HepG2 (cell line): ENCODE data around the gene DALRD3. TPM values are rescaled to one million over a fixed set of nuclear protein-coding genes. Genes with fewer than 3 reads are reported as not detected.

Experiments
- ARID2 ChIP-seq: sonication (generic); formaldehyde crosslinking; IDR thresholded peaks from 2 replicates; pipeline ENCODE4 v1.8.1; 2022; ENCODE audit warnings: mild to moderate bottlenecking, missing genetic modification reagents, borderline replicate concordance
- CCDC6 ChIP-seq: sonication (generic); formaldehyde crosslinking; IDR thresholded peaks from 2 replicates; pipeline ENCODE4 v1.8.1; 2022; ENCODE audit warnings: mild to moderate bottlenecking, missing genetic modification reagents, moderate library complexity
- CHCHD3 ChIP-seq: sonication (generic); formaldehyde crosslinking; IDR thresholded peaks from 2 replicates; pipeline ENCODE4 v1.8.0; 2022; ENCODE audit warnings: mild to moderate bottlenecking, missing genetic modification reagents, moderate library complexity
- FOXA3 ChIP-seq: IDR thresholded peaks from 2 replicates; pipeline ENCODE4 v1.6.1; 2016; ENCODE audit warnings: missing genetic modification reagents, missing compliant biosample characterization
- JARID2 ChIP-seq: sonication (generic); formaldehyde crosslinking; IDR thresholded peaks from 2 replicates; pipeline ENCODE4 v1.8.1; 2023; ENCODE audit warnings: missing genetic modification reagents, inconsistent platforms; ENCODE audit not compliant: insufficient replicate concordance
- KDM5A ChIP-seq: fragments of 200-600 bp; sonication (generic); IDR thresholded peaks from 2 replicates; pipeline ENCODE4 v1.7.0; 2018; ENCODE audit warnings: antibody characterized with exemption, mild to moderate bottlenecking, low read length, borderline replicate concordance
- NFKB2 ChIP-seq: sonication (generic); formaldehyde crosslinking; IDR thresholded peaks from 2 replicates; pipeline ENCODE4 v1.4.0; 2020; ENCODE audit warnings: missing genetic modification reagents, borderline replicate concordance
- SNAPC2 ChIP-seq: sonication (generic); formaldehyde crosslinking; IDR thresholded peaks from 2 replicates; pipeline ENCODE4 v1.8.1; 2022; ENCODE audit warnings: mild to moderate bottlenecking, missing genetic modification reagents
- ZBTB20 ChIP-seq: sonication (generic); formaldehyde crosslinking; IDR thresholded peaks from 2 replicates; pipeline ENCODE4 v1.8.1; 2023; ENCODE audit warnings: missing genetic modification reagents, low read depth, mild to moderate bottlenecking, borderline replicate concordance
- ZMAT5 ChIP-seq: sonication (generic); formaldehyde crosslinking; IDR thresholded peaks from 2 replicates; pipeline ENCODE4 v1.5.0; 2020; ENCODE audit warnings: mild to moderate bottlenecking, low read depth, missing genetic modification reagents, borderline replicate concordance
- ZNF30 ChIP-seq: sonication (generic); formaldehyde crosslinking; IDR thresholded peaks from 2 replicates; pipeline ENCODE4 v1.5.0; 2020; ENCODE audit warnings: mild to moderate bottlenecking, missing genetic modification reagents
- ZNF564 ChIP-seq: sonication (generic); formaldehyde crosslinking; IDR thresholded peaks from 2 replicates; pipeline ENCODE4 v1.8.1; 2023; ENCODE audit warnings: mild to moderate bottlenecking, missing genetic modification reagents
- polyA plus RNA-seq, 8 experiments: library from polyadenylated mRNA; depleted of rRNA in 3 of 8; stranded (reverse) in 7 of 8; unstranded in 1 of 8; fragments of >200 nt; fragmentation: Illumina TruSeq in 4 of 8; extraction: Trizol in 4 of 8; gene quantifications; 2 replicates each; pipeline versions ENCODE4 v1.2.1 to v1.2.3, GENCODE V29; 2011 to 2016; ENCODE audit warnings: low read depth in 4 of 8, missing spikeins in 1 of 8, mixed read lengths in 1 of 8; ENCODE audit not compliant: insufficient read depth in 1 of 8
- total RNA-seq, 5 experiments: library from RNA; depleted of rRNA; stranded (reverse); fragments of >200 nt; fragmentation: Illumina TruSeq; extraction: Trizol; gene quantifications; 2 replicates each; pipeline ENCODE4 v1.2.3, GENCODE V29; 2016; ENCODE audit warnings: low read depth in 1 of 5
- TF ChIP-seq, protein P1 (sequence below): sonication (generic); formaldehyde crosslinking; IDR thresholded peaks from 2 replicates; pipeline ENCODE4 v1.4.0; 2020; ENCODE audit warnings: missing genetic modification reagents
- TF ChIP-seq, protein P2 (sequence below): sonication (generic); formaldehyde crosslinking; IDR thresholded peaks from 2 replicates; pipeline ENCODE4 v1.4.0; 2020; ENCODE audit warnings: missing genetic modification reagents, borderline replicate concordance
- TF ChIP-seq, protein P3 (sequence below), 2 experiments: sonication (generic) in 1 of 2; formaldehyde crosslinking in 1 of 2; IDR thresholded peaks; 2 replicates each; pipeline versions ENCODE4 v1.6.1 to v1.9.0; 2014 to 2022; ENCODE audit warnings: antibody characterized with exemption in 1 of 2, borderline replicate concordance in 1 of 2, inconsistent platforms in 1 of 2, low read depth in 1 of 2, missing genetic modification reagents in 1 of 2

Gene DALRD3
- total and polyA plus RNA-seq, 2 of the 13 experiments (the other 11 are each of a cell fraction or from before 2014, with no cell fraction given): 19.9 to 36.5 TPM

- TF ChIP-seq SNAPC2 (CRISPR knock-in tag) (no peak), ZMAT5 (CRISPR knock-in tag) (no peak), JARID2 (CRISPR knock-in tag) (no peak), KDM5A (peak; percentile 65), ZNF30 (CRISPR knock-in tag) (peak; percentile 82; the same call in 1 of the 2 replicates), CHCHD3 (CRISPR knock-in tag) (no peak), ZNF564 (CRISPR knock-in tag) (peak; percentile 78; the same call in 1 of the 2 replicates), CCDC6 (CRISPR knock-in tag) (peak; percentile 63; the same call in 1 of the 2 replicates), ARID2 (0 out of 2 replicates have a peak, but pooled peaks have one; percentile 31), ZBTB20 (CRISPR knock-in tag) (no peak), FOXA3 (CRISPR knock-in tag) (no peak), NFKB2 (peak; percentile 82; the same call in 1 of the 2 replicates)
- TF ChIP-seq, protein P1, sequence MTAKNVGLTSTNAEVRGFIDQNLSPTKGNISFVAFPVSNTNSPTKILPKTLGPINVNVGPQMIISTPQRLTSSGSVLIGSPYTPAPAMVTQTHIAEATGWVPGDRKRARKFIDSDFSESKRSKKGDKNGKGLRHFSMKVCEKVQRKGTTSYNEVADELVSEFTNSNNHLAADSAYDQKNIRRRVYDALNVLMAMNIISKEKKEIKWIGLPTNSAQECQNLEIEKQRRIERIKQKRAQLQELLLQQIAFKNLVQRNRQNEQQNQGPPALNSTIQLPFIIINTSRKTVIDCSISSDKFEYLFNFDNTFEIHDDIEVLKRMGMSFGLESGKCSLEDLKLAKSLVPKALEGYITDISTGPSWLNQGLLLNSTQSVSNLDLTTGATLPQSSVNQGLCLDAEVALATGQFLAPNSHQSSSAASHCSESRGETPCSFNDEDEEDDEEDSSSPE (CRISPR knock-in tag): peak; percentile 36; the same call in 1 of the 2 replicates
- TF ChIP-seq, protein P2, sequence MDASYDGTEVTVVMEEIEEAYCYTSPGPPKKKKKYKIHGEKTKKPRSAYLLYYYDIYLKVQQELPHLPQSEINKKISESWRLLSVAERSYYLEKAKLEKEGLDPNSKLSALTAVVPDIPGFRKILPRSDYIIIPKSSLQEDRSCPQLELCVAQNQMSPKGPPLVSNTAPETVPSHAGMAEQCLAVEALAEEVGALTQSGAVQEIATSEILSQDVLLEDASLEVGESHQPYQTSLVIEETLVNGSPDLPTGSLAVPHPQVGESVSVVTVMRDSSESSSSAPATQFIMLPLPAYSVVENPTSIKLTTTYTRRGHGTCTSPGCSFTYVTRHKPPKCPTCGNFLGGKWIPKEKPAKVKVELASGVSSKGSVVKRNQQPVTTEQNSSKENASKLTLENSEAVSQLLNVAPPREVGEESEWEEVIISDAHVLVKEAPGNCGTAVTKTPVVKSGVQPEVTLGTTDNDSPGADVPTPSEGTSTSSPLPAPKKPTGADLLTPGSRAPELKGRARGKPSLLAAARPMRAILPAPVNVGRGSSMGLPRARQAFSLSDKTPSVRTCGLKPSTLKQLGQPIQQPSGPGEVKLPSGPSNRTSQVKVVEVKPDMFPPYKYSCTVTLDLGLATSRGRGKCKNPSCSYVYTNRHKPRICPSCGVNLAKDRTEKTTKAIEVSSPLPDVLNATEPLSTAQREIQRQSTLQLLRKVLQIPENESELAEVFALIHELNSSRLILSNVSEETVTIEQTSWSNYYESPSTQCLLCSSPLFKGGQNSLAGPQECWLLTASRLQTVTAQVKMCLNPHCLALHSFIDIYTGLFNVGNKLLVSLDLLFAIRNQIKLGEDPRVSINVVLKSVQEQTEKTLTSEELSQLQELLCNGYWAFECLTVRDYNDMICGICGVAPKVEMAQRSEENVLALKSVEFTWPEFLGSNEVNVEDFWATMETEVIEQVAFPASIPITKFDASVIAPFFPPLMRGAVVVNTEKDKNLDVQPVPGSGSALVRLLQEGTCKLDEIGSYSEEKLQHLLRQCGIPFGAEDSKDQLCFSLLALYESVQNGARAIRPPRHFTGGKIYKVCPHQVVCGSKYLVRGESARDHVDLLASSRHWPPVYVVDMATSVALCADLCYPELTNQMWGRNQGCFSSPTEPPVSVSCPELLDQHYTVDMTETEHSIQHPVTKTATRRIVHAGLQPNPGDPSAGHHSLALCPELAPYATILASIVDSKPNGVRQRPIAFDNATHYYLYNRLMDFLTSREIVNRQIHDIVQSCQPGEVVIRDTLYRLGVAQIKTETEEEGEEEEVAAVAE (CRISPR knock-in tag): 0 out of 2 replicates have a peak, but pooled peaks have one; percentile 48
- TF ChIP-seq, protein P3, sequence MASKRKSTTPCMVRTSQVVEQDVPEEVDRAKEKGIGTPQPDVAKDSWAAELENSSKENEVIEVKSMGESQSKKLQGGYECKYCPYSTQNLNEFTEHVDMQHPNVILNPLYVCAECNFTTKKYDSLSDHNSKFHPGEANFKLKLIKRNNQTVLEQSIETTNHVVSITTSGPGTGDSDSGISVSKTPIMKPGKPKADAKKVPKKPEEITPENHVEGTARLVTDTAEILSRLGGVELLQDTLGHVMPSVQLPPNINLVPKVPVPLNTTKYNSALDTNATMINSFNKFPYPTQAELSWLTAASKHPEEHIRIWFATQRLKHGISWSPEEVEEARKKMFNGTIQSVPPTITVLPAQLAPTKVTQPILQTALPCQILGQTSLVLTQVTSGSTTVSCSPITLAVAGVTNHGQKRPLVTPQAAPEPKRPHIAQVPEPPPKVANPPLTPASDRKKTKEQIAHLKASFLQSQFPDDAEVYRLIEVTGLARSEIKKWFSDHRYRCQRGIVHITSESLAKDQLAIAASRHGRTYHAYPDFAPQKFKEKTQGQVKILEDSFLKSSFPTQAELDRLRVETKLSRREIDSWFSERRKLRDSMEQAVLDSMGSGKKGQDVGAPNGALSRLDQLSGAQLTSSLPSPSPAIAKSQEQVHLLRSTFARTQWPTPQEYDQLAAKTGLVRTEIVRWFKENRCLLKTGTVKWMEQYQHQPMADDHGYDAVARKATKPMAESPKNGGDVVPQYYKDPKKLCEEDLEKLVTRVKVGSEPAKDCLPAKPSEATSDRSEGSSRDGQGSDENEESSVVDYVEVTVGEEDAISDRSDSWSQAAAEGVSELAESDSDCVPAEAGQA (IDR thresholded peaks at IDR 0.05; ENCODE audit: low read depth): no peak
- TF ChIP-seq, protein P3 (CRISPR knock-in tag; IDR thresholded peaks at IDR 0.05; ENCODE audit: borderline replicate concordance): peak; percentile 30; the same call in 1 of the 2 replicates
These were observed at the start of gene DALRD3 (continued) for GRCh38 chr3:49017971-49018706.
